ENCODE data around the gene PDE4B.

PDE4B gene

DNA sequence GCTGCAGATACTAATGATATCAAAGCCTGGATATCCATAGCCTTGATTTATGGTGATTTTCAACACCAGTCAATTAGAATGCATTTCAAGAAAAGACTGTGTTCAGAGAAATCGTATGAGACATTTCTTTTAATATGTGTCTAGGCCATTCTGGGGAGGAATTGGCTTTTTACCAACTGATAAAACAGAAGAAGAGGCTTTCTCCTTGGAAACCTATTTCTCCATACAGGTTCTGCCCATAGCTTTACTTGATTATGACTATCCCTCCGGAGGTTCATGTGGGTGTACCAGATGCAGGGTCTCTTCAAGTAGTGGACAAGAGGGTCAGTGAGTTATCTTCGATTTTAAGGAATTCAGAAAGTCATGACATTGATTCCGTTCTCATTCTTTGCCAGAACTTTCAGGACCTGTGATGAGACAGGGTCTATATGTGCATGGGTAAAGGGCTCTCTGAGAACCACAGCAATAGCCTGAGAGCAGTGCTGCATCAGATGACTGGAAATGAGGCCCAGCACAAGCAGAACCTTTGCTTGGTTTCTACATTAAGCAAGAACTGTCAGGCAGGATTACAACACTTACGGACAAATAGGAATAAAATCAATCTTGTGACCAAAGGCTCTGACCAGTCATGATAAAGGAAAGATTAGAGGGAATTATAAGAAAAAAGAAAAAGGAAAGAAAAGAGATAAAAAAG, 477.6 kb downstream of the PDE4B start:
- H3K36me3 ChIP-seq (ENCODE audit: control insufficient read depth, insufficient read depth, low read length), result no peaks in the 10 kb centered on the region
- no peak for DNase-seq (ENCODE audit: extremely low read depth, insufficient read length)
- H3K4me3 ChIP-seq (replicated peaks; ENCODE audit: low read depth, low read length), result no peak overlapping the region
- H3K27me3 ChIP-seq (replicated peaks; ENCODE audit: control insufficient read depth, insufficient read depth, low read length), result no peaks in the 10 kb centered on the region
- no peak for TF ChIP-seq CTCF (IDR thresholded peaks at IDR 0.05; ENCODE audit: insufficient read depth, low read length, poor library complexity, severe bottlenecking)

GRCh38 chr1:66271216-66271903, 478.7 kb downstream of the PDE4B start:
- H3K27me3 ChIP-seq (replicated peaks; ENCODE audit: control insufficient read depth, insufficient read depth, low read length), result no peaks in the 10 kb centered on the region
- no peak for DNase-seq (ENCODE audit: extremely low read depth, insufficient read length)
- no peak overlapping the region for H3K4me3 ChIP-seq (replicated peaks; ENCODE audit: low read depth, low read length)
- no peak for TF ChIP-seq CTCF (IDR thresholded peaks at IDR 0.05; ENCODE audit: insufficient read depth, low read length, poor library complexity, severe bottlenecking)
- H3K36me3 ChIP-seq (ENCODE audit: control insufficient read depth, insufficient read depth, low read length), result no peaks in the 10 kb centered on the region

- no peak for TF ChIP-seq CTCF (IDR thresholded peaks at IDR 0.05; ENCODE audit: insufficient read depth, low read length, poor library complexity, severe bottlenecking)
- no peak for DNase-seq (ENCODE audit: extremely low read depth, insufficient read length)
- Histone ChIP-seq H3K27me3 (replicated peaks; ENCODE audit: control insufficient read depth, insufficient read depth, low read length) (no peaks in the 10 kb centered on the region), H3K4me3 (replicated peaks; ENCODE audit: low read depth, low read length) (no peak overlapping the region), H3K36me3 (ENCODE audit: control insufficient read depth, insufficient read depth, low read length) (no peaks in the 10 kb centered on the region)
Measured at GRCh38 chr1:66271904-66272254, 479.2 kb downstream of the PDE4B start.

GRCh38 chr1:66273656-66274055, 481.0 kb downstream of the PDE4B start:
- H3K4me3 ChIP-seq (replicated peaks; ENCODE audit: low read depth, low read length), result no peak overlapping the region
- H3K36me3 ChIP-seq (ENCODE audit: control insufficient read depth, insufficient read depth, low read length), result no peaks in the 10 kb centered on the region
- DNase-seq (ENCODE audit: extremely low read depth, insufficient read length), result no peak
- TF ChIP-seq CTCF (IDR thresholded peaks at IDR 0.05; ENCODE audit: insufficient read depth, low read length, poor library complexity, severe bottlenecking), result no peak
- H3K27me3 ChIP-seq (replicated peaks; ENCODE audit: control insufficient read depth, insufficient read depth, low read length), result no peaks in the 10 kb centered on the region

DNA sequence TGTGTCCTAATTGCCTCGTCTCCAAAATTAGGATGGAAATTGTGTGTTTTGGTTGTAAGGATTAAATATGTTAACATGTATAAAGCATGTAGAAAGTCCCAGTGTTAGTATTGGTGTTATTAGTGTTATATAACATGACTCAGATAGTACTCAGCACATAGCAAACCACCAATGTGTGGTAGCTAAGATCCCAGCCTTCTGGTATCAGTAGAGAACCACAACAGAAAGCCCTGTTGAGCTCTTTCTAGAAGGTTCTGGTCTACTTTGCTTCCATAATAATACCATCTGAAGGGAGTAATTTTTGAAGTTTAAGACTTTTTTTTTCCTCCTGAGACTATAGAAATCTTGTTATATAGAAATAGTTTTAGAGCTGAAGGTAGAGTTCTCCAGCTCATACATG, 481.9 kb downstream of the PDE4B start:
- Histone ChIP-seq H3K4me3 (replicated peaks; ENCODE audit: low read depth, low read length) (no peak overlapping the region), H3K27me3 (replicated peaks; ENCODE audit: control insufficient read depth, insufficient read depth, low read length) (no peaks in the 10 kb centered on the region), H3K36me3 (ENCODE audit: control insufficient read depth, insufficient read depth, low read length) (no peaks in the 10 kb centered on the region)
- TF ChIP-seq CTCF (IDR thresholded peaks at IDR 0.05; ENCODE audit: insufficient read depth, low read length, poor library complexity, severe bottlenecking), result no peak
- no peak for DNase-seq (ENCODE audit: extremely low read depth, insufficient read length)
